Inflammatory macrophage treated with lipopolysaccharide for 4 hours (primary cell): ENCODE results near the gene ESR2.
"Not testable (repeated sequence)": the region's sequence is repeated elsewhere in the genome, so short reads cannot be mapped to it uniquely, and the experiment has no call there.

ENCODE experiments used
- DNase-seq: peaks from one replicate; pipeline ENCODE4 v3.0.0-alpha.2; 2020

ESR2 gene

GRCh38 chr14:64196056-64196455 lies 98.1 kb downstream of the ESR2 start:
- no peak for DNase-seq

GRCh38 chr14:64195199-64195598 lies 99.0 kb downstream of the ESR2 start:
- no peak for DNase-seq

- DNase-seq, result no peak
Observed at GRCh38 chr14:64194404-64194803, 99.8 kb downstream of the ESR2 start.

- no peak for DNase-seq
Observed at GRCh38 chr14:64193821-64194220, 100.3 kb downstream of the ESR2 start.

GRCh38 chr14:64191756-64192155 lies 102.4 kb downstream of the ESR2 start:
- no peak for DNase-seq

- DNase-seq, result no peak
Observed at GRCh38 chr14:64190974-64191502, 103.1 kb downstream of the ESR2 start.

- DNase-seq, result no peak
Observed at GRCh38 chr14:64187331-64187730, 106.8 kb downstream of the ESR2 start.

GRCh38 chr14:64186231-64187129 lies 107.7 kb downstream of the ESR2 start:
- DNase-seq, result no peak

- no peak for DNase-seq
Observed at GRCh38 chr14:64185184-64185583, 109.0 kb downstream of the ESR2 start.

GRCh38 chr14:64184103-64184729 lies 110.0 kb downstream of the ESR2 start:
- no peak for DNase-seq

GRCh38 chr14:64182908-64183307 lies 111.3 kb downstream of the ESR2 start:
- not testable (repeated sequence) for DNase-seq

GRCh38 chr14:64178814-64179213 lies 115.4 kb downstream of the ESR2 start:
- no peak for DNase-seq

GRCh38 chr14:64176330-64176729 lies 117.8 kb downstream of the ESR2 start:
- DNase-seq, result no peak

GRCh38 chr14:64174922-64175782 lies 119.0 kb downstream of the ESR2 start:
- no peak for DNase-seq

GRCh38 chr14:64170181-64170580 lies 124.0 kb downstream of the ESR2 start:
- no peak for DNase-seq

- DNase-seq, result no peak
Observed at GRCh38 chr14:64159588-64159987, 134.6 kb downstream of the ESR2 start.

- DNase-seq, result no peak
Observed at GRCh38 chr14:64158608-64159007, 135.6 kb downstream of the ESR2 start.

GRCh38 chr14:64149921-64150320 lies 144.2 kb downstream of the ESR2 start:
- DNase-seq, result no peak

- no peak for DNase-seq
Observed at GRCh38 chr14:64147126-64147790, 146.9 kb downstream of the ESR2 start.

GRCh38 chr14:64137657-64138290 lies 156.4 kb downstream of the ESR2 start:
- DNase-seq, result no peak

GRCh38 chr14:64126548-64126947 lies 167.6 kb downstream of the ESR2 start:
- no peak for DNase-seq

- DNase-seq, result no peak
Observed at GRCh38 chr14:64125270-64125669, 168.9 kb downstream of the ESR2 start.
